ENCODE results near the gene CFD. TPM values are rescaled to one million over a fixed set of nuclear protein-coding genes. Genes with fewer than 3 reads are reported as not detected.
"Not testable (repeated sequence)": the region's sequence is repeated elsewhere in the genome, so short reads cannot be mapped to it uniquely, and the experiment has no call there.

Gene CFD
- 148 TPM for total RNA-seq

- no peaks in the 10 kb centered on the region for H3K9me3 ChIP-seq (ENCODE audit: low read depth, low read length)
- peak within 1 kb of the TSS; percentile 38 for H3K4me3 ChIP-seq (ENCODE audit: low read length)
- H3K4me1 ChIP-seq (ENCODE audit: insufficient read depth, low read length) = peaks cover 49% of the 10 kb centered on the region
- no peaks in the 10 kb centered on the region for H3K27me3 ChIP-seq (ENCODE audit: insufficient read depth, low read length)
Measured at GRCh38 chr19:858868-859843, at the start of gene CFD. TSS of gene CFD (plus strand) at chr19:859664. CDS start at chr19:859690, 26 bp downstream.

DNA sequence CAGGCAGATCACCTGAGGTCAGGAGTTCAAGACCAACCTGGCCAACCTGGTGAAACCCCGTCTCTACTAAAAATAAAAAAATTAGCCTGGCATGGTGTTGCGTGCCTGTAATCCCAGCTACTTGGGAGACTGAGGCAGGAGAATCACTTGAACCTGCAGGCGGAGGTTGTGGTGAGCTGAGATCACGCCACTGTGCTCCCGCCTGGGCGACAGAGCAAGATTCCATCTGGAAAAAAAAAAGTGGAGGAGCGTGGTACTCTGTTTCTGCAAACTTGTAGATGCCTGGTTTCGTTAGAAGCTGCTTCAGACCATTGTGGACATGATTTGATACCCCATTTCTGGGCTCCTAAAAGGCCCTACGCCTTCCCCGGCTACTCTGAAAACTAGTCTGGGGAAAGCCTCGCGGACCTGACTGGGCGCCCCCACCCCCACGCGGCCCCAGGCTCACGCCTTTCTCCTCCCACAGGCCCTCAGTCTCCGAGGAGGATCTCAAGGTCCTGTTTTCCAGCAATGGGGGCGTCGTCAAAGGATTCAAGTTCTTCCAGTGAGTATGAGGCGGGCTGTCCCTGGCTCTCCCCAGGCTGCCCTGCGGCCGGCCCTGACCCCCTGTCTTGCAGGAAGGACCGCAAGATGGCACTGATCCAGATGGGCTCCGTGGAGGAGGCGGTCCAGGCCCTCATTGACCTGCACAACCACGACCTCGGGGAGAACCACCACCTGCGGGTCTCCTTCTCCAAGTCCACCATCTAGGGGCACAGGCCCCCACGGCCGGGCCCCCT is 49.2 kb upstream of the CFD start:
- no peaks in the 10 kb centered on the region for H3K9me3 ChIP-seq (ENCODE audit: low read depth, low read length)
- no peak overlapping the region for H3K4me3 ChIP-seq (ENCODE audit: low read length)
- H3K4me1 ChIP-seq (ENCODE audit: insufficient read depth, low read length) = no peaks in the 10 kb centered on the region
- no peaks in the 10 kb centered on the region for H3K27me3 ChIP-seq (ENCODE audit: insufficient read depth, low read length)

DNA sequence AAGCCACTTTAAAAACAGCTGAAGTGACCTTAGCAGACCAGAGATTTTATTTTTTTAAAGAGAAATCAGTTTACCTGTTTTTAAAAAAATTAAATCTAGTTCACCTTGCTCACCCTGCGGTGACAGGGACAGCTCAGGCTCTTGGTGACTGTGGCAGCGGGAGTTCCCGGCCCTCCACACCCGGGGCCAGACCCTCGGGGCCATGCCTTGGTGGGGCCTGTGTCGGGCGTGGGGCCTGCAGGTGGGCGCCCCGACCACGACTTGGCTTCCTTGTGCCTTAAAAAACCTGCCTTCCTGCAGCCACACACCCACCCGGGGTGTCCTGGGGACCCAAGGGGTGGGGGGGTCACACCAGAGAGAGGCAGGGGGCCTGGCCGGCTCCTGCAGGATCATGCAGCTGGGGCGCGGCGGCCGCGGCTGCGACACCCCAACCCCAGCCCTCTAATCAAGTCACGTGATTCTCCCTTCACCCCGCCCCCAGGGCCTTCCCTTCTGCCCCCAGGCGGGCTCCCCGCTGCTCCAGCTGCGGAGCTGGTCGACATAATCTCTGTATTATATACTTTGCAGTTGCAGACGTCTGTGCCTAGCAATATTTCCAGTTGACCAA is 48.5 kb upstream of the CFD start:
- H3K4me1 ChIP-seq (ENCODE audit: insufficient read depth, low read length) = no peaks in the 10 kb centered on the region
- no peaks in the 10 kb centered on the region for H3K9me3 ChIP-seq (ENCODE audit: low read depth, low read length)
- H3K27me3 ChIP-seq (ENCODE audit: insufficient read depth, low read length) = no peaks in the 10 kb centered on the region
- no peak overlapping the region for H3K4me3 ChIP-seq (ENCODE audit: low read length)

GRCh38 chr19:811506-812048 is 47.9 kb upstream of the CFD start:
- no peaks in the 10 kb centered on the region for H3K4me1 ChIP-seq (ENCODE audit: insufficient read depth, low read length)
- no peaks in the 10 kb centered on the region for H3K27me3 ChIP-seq (ENCODE audit: insufficient read depth, low read length)
- H3K4me3 ChIP-seq (ENCODE audit: low read length) = no peak overlapping the region
- no peaks in the 10 kb centered on the region for H3K9me3 ChIP-seq (ENCODE audit: low read depth, low read length)

DNA sequence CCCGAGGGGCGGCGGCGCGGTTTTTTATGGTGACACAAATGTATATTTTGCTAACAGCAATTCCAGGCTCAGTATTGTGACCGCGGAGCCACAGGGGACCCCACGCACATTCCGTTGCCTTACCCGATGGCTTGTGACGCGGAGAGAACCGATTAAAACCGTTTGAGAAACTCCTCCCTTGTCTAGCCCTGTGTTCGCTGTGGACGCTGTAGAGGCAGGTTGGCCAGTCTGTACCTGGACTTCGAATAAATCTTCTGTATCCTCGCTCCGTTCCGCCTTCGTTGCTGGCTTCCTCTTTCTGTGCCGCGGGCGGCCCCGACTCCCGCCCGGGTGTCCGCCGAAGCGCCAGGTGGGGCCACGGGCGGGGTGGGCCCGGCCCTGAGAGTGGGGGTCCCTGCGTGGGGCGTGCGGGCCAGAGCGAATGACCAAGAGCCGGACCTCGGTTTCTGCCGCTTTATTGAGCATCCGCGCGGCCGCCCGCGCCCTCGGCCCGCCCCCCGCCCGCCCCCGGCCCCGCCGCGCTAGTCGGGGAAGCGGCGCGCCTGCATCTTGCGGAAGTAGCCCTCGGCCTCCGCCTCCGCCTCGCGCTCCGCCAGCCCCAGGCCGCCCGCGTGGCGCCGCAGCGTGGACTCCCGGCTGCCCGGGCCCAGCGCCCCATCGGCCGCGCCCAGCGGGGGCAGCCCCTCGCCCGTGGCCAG is 47.3 kb upstream of the CFD start:
- H3K27me3 ChIP-seq (ENCODE audit: insufficient read depth, low read length) = no peaks in the 10 kb centered on the region
- H3K4me1 ChIP-seq (ENCODE audit: insufficient read depth, low read length) = no peaks in the 10 kb centered on the region
- no peaks in the 10 kb centered on the region for H3K9me3 ChIP-seq (ENCODE audit: low read depth, low read length)
- H3K4me3 ChIP-seq (ENCODE audit: low read length) = no peak overlapping the region

DNA sequence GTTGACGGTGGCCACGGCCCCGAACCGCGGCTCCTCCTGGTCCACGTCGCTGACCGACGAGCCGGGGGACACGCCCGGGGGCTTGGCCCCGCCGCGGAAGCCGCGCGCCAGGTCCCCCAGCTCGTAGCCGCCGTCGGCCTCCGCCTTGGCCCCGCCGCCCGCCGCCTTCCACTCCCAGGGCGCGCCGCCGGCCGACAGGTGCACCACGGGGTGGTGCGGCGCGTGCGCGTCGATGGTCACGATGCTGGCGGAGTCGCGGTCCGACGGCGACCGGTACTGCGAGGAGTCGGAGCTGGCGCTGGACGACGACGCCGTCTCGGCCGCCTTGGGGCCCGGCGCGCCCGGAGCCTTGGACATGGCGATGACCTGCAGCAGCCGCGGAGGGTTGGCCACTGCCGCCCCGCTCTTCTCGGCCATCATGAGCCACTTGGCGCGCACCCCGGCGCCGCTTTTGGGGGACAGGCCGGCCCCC is 46.7 kb upstream of the CFD start:
- Histone ChIP-seq H3K4me3 (ENCODE audit: low read length) (no peak overlapping the region), H3K27me3 (ENCODE audit: insufficient read depth, low read length) (no peaks in the 10 kb centered on the region), H3K9me3 (ENCODE audit: low read depth, low read length) (no peaks in the 10 kb centered on the region), H3K4me1 (ENCODE audit: insufficient read depth, low read length) (no peaks in the 10 kb centered on the region)

- Histone ChIP-seq H3K27me3 (ENCODE audit: insufficient read depth, low read length) (no peaks in the 10 kb centered on the region), H3K4me1 (ENCODE audit: insufficient read depth, low read length) (no peaks in the 10 kb centered on the region), H3K9me3 (ENCODE audit: low read depth, low read length) (no peaks in the 10 kb centered on the region), H3K4me3 (ENCODE audit: low read length) (no peak overlapping the region)
Measured at GRCh38 chr19:813219-814151, 46.0 kb upstream of the CFD start.

DNA sequence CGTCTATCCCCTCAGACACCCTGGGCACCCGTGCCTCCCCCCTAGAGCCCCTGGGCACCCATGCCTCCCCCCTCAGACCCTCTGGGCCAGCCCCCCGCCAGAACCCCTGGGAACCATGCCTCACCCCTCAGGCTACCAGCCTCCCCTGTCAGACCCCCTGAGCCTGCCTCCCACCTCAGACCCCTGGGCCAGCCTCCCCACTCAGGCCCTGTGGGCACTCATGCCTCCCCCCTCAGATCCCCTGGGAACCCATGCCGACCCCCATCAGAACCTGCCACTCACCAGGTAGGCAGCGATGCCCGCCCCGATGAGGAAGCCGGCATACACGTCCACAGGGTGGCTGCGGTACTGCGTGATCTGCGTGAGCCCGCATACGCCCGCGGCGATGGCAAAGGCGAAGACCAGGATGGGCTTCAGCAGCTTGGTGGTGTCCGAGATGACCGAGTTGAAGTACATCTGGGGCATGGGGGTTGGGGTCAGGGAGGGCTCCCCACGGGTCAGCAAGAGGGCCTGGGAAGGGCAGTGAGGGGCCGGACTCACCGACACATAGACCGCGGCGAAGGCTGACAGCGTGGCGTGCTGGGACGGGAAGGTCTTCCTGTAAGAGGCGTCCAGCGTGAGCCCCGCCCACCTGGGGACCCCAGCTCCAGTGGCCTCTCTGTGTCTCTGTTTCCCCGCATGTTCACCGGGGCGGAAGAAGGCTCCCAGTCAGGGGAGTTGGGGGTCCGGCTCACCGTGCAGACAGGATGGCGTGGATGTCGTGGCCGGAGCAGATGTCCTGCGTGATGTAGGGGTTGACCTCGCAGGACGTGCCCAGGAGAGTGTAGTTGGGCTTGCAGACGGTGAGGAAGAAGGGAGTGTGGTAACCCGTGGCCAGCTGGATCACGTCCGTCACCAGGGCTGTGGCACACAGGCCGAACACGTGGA is 45.0 kb upstream of the CFD start:
- Histone ChIP-seq H3K9me3 (ENCODE audit: low read depth, low read length) (no peaks in the 10 kb centered on the region), H3K4me3 (ENCODE audit: low read length) (no peak overlapping the region), H3K4me1 (ENCODE audit: insufficient read depth, low read length) (no peaks in the 10 kb centered on the region), H3K27me3 (ENCODE audit: insufficient read depth, low read length) (no peaks in the 10 kb centered on the region)

DNA sequence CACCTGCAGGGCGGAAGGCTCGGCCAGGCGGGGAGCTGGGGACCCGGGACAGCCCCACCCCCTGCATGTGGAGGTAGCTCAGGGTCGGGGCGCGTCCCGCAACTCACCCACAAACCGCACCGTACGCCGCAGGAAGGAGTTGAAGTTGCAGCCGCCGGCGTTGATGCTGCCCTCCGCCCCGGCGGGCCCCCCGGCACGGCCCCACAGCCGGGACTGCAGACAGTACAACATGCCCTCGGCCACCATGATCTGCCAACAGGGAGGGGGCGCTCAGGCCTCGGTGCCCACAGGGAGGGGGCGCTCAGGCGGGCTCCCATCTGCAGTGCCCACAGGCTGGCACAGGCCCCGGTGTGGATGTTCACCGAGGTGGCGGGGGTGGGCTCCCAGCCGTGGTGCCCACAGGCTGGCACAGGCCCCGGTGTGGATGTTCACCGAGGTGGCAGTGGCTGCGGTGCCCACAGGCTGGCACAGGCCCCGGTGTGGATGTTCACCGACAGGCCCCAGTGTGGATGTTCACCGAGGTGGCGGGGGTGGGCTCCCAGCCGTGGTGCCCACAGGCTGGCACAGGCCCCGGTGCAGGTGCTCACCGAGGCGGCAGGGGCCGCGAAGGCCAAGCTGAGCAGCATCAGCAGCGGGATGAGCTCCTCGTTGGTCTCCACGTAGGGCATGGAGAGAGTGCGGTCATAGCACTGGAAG is 44.2 kb upstream of the CFD start:
- Histone ChIP-seq H3K9me3 (ENCODE audit: low read depth, low read length) (no peaks in the 10 kb centered on the region), H3K4me1 (ENCODE audit: insufficient read depth, low read length) (no peaks in the 10 kb centered on the region), H3K27me3 (ENCODE audit: insufficient read depth, low read length) (no peaks in the 10 kb centered on the region), H3K4me3 (ENCODE audit: low read length) (no peak overlapping the region)

DNA sequence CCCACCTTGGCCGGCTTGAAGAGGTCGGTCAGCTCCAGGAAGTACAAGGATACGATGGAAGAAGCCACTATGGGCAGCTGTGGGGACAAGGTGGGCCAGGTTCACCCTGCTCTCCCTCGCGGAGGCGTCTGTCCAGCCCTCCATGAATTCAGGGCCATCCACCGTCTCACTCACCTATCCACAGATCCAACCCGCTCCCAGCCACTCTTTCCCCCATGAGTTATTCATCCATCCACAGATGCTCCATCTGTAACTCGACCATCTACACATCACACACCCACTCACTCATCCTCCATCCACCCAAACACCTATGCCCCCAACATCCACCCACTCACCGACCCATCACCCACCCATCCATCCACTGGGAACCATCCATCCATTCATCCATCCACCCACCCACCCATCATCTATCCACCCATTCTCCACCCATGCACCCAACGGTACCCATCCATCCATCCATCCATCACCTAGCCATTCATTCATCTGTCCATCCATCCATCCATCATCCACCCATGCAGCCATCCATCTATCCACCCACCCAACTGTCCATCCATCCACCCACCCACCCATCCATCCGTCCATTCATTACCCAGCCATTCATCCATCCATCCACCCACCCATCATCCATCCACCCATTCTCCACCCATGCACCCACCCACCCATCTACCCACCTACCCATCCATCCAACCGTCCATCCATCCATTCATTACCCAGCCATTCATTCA is 43.5 kb upstream of the CFD start:
- no peaks in the 10 kb centered on the region for H3K9me3 ChIP-seq (ENCODE audit: low read depth, low read length)
- H3K27me3 ChIP-seq (ENCODE audit: insufficient read depth, low read length) = no peaks in the 10 kb centered on the region
- no peak overlapping the region for H3K4me3 ChIP-seq (ENCODE audit: low read length)
- H3K4me1 ChIP-seq (ENCODE audit: insufficient read depth, low read length) = no peaks in the 10 kb centered on the region

- H3K9me3 ChIP-seq (ENCODE audit: low read depth, low read length) = no peaks in the 10 kb centered on the region
- no peak overlapping the region for H3K4me3 ChIP-seq (ENCODE audit: low read length)
Measured at GRCh38 chr19:816500-816857, 43.0 kb upstream of the CFD start.

DNA sequence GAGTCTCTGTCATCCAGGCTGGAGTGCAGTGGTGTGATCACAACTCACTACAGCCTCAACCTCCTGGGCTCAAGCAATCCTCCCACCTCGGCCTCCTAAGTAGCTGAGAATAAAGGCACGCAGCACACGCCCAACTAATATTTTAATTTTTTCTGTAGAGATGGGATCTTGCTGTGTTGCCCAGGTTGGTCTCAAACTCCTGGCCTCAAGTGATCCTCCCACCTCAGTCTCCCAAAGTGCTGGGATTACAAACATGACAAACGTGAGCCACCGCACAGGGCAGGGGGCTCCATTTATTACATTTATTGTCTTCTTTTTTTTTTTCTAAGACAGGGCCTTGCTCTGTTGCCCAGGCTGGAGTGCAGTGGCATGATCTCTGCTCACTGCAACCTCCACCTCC is 39.3 kb upstream of the CFD start:
- not testable (repeated sequence) for H3K27me3 ChIP-seq (ENCODE audit: insufficient read depth, low read length); H3K9me3 ChIP-seq (ENCODE audit: low read depth, low read length); H3K4me3 ChIP-seq (ENCODE audit: low read length)
- peaks cover 23% of the 10 kb centered on the region for H3K4me1 ChIP-seq (ENCODE audit: insufficient read depth, low read length)

More at GRCh38 chr19:816500-816857, 43.0 kb upstream of the CFD start:
- Histone ChIP-seq H3K4me1 (ENCODE audit: insufficient read depth, low read length) (no peaks in the 10 kb centered on the region), H3K27me3 (ENCODE audit: insufficient read depth, low read length) (no peaks in the 10 kb centered on the region)

Measured in mononuclear cell (primary cell).